GM19455 (cell line): ENCODE measurements around the gene TTC28.

ENCODE experiments used
- ATAC-seq: cut with Tn5 transposase; IDR thresholded peaks from one replicate; pipeline ENCODE4 v1.9.1; 2021; ENCODE audit not compliant: unreplicated experiment

The TTC28 gene

DNA sequence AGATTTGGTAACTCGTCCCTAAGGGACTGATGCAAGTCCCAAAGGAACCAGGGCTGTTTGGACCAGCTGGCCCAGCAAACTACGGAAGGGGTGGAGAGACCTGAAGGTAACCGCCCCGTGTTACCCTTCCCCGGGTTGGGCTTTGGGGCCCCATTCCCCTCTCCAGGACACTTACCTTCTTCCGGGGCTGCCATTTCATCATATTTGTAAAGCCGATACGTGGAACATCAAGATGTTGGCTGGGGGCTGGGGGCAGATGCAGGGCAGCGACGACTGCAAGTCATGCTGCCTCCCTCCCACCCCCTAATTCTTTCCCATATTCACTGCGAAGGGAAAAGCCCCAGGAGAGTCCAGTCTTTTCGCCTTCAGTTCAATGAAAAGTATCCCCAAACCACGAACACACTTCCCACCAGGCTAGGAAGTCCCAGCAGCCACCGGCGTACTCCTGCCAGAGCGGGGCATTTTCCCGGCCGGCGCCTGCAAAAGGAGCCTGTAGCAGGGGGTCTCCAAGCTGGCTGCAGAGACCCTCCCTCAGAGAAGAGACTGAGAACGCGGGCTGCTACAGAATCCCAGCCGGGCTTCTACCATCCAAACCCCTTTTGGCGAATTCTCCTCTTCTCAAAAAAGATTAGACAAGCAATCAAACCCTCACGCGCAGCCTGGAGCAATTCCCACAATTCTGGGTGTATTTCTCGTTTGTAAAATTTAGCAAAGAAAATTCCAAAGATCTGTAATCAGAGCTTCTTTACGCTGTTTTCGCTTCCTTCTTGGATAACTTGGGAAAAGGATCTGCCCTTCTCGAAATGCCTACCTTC is 236.7 kb downstream of the TTC28 start:
- ATAC-seq: no peak

DNA sequence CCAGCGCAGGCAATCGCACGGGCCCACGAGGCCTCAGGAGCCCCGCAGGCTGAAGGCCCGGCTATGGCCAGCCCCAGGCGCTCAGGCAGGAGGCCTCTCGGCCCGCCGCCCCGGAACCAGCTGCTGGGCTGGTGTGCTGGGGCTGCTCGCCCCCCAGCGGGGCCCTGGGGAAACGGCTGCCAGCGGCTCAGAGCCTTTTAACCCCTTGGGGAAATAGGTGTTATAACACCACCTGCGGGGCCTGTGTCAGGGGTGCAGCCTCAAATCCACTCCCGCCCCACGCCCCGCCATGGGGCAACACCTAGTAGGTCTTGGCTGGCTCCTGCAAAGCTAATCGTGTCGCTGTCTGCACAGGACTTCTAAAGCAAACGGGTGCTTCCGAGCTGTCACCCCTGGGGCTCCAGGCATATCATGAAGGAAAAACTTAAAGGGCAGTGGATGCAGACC is 237.4 kb downstream of the TTC28 start:
- no peak for ATAC-seq

DNA sequence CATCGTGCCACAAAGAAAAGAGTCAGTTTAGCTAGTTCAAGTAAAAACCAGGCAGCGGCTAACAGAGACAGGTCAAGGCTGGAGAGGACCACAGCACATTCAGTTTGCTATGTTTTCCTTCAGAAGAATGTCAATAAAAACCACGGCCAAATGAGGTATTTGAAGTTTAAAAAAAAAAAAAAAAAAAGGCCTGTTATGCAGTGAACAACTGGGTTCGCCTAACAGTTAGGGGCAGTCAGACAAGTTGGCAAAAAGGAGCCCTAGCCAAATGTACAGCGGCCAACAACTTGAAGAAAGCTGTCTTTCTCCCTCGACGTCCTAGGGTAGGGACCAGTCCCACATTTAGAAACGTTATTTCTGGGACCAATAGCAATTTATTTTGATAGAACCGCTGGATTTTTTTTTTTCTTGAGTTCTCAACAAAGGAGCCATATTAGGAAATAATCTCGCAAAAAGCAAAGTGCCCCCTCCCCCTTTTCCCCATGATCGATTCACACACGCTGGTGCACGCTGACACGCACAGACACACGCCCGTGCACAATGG is 237.8 kb downstream of the TTC28 start:
- no peak for ATAC-seq

DNA sequence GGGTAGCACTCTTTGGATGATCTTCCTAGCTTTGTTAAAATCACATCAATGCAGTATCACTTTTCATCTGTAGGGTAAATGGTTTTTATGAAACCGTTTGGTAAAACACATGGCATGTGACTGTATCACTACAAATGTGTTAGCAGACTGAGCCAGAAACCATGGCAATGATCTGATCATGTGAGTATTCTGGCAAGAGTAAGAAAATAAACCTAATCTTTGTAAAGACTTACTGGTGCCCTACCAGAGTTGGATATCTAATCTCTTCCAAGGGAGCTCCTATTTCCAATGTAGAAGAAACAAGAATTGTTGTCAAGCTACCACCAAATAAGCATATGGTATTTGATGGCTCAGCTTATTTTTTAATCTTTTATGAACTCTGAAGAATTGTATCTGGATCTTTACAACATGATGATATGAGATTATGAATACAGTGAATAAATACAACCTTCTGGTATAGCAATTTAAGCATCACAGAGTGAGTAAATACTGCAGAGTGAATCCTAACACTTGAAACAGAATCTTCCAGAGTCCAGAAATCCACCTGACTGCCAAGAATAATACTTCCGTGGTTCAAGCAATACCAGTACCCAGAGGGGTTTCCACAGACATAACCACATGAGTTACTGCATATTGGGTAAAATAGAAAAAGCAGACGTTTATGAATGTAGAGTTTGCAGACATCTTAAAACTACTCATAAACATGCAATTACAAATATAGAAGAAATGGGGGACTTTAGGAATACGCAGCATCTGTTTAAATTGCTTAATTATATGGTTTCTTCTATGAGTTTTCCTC is 238.8 kb downstream of the TTC28 start:
- ATAC-seq: no peak

DNA sequence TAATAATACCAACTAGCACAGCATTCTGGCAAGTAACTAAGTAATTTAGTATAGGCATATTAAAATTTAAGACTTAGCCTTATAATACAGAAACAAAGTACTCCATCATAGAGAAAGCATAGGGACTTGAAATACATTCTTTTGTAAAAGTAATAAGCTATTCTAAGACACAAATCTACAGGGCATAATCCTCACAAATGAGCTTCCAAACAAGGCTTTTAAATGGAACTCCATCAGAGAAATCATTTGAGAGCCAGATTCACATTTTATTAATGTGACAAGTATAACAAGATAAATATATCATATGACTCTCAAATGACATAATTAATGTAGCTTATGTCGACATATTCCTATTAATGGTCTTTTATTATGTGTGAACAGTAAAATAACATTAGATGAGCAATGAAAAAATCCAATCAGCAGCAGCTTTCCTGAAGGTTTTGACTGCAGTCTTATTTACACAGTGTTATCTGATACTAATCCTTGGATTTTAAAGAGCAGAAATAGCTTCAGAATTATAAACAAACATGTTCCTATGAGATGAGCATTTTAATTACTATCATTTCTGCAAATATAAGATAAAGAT is 241.4 kb downstream of the TTC28 start:
- no peak for ATAC-seq

DNA sequence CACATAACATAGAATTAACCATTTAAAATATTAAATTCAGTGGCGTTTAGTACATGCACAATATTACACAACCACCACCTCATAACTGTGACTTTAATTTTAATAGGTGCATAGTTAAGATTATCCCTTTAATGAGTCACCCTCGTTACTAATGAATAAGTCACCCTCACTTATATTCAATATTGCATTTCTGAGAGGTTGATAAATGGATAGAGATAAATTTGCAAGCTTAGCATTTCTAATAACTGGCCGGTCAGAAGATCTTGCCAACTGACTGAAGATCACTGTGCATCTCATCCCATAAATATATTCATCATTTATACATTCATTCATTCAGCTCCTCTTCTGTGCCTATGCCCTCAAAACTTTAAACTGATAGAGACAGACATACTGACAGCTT is 243.7 kb downstream of the TTC28 start:
- ATAC-seq: no peak

DNA sequence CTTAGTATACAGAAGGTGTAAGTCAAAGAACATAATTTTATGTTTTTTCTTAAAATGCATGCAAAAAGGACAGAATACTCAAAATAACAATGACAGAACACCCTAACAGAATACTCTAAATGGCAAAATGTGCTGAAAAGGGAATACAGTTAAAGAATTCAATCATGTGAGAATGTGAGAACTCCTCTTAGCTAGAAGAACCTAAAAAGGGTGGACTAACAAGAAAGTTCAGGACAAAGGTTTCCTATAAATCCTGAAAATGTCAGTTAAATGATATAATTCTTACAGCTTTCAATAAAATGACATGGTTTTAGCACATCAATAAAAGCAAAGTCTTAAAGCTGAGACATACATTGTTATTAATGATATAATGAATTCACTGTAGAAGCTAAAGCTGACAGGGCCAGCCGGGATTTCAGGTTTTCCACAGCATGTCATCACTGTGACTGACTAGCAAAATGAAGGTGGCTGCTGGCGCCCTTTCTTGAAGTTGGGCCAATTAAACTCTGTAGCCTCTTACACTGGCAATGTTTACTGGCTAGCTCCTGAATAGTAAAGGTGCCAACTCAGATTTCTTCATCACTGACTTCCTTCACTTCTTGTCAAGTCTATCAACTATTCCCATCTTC is 244.4 kb downstream of the TTC28 start:
- ATAC-seq: no peak

DNA sequence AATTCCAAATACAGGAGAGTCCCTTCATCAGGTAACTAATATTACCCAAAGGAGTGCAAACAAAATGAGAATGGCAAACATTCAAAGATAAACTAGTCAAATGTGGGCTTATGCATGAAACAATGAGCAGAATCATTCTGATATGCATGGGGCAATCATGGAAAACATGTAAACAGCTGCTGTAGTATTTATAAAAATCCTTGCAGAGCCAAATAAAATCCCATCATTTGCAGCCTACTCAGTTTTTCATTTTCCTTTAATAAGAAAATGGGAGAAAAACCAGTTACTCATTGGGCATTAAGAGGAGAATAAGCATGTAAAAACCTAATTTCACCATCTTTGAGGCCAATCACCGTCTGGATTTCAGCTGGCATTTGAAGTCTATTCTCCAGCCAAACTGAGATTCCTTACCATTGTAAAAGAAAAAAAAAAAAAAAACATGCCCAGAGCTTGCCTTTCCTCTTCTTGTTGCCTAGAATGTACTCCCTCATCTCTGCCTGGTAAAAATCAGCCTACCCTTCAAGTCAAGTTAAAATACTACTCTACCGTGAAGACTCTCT is 249.1 kb downstream of the TTC28 start:
- ATAC-seq: no peak

DNA sequence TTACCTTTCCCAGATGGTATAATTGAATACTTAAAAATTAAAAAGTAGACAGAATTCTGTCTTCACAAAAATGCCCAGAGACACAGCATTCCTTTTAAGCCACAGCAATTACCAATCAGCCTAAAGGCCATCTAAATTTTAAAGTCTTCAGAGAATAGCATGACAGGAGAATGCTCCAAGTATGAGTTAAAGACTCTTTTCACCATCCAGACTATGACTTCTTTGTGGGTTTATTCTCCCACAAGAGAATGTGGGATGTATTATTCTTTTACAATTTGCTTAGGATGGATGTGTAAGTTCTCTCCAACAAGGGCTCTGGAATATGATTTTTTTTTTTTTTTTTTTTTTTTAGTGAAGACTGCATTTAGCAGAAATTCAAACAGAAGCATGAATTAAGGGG is 249.9 kb downstream of the TTC28 start:
- ATAC-seq: no peak

DNA sequence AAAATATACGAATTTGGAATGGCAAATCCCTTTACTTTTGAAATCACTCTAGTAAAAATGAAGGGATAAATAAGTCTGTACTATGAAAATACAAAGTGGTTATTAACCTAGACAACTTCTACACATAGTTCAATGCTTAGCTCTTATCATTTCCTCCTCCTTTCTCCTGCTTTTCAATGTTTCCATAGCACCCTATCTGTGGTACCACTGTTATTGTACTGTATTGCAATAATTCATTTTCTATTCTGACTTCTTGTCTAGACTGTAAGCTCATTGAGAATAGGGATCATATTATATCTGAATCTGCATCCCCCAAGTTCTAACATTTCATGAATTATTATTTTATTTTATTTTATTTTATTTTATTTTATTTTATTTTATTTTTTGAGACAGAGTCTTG is 251.4 kb downstream of the TTC28 start:
- no peak for ATAC-seq

DNA sequence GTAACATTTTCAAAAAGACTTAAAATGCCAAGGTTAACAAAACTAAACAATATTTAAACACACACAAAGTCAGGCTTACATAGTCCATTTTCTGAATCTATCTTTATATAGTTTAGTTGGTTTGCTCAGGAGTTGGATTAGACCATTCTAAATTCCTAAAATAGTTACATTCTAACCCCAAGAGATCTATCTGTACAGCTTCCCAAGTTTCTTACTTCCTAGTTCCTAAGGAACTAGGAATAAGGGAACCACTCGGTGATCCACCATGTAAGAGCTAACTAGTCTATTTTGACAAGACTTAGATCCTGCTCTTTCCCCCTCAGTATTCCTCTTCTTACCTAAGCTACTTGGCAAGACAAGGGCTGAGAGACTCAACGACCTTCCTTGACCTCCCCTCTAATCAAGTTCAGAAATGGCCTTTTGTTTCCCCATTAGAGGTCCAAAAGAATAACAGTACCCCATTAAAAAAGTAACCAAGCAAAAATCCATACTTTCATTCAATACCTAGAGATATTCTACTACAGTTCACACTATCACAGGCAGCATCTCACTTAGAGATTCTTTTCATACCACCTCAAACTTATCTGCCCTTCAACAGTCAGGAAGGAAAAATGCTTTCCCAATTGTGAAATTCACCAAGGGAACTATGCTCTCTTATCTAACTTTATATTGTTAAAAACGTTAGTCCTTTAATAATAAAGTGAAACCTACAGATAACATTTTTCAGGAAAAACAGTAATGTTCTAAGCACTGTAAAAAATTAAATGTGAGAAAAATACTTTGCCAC is 253.1 kb downstream of the TTC28 start:
- ATAC-seq: no peak

DNA sequence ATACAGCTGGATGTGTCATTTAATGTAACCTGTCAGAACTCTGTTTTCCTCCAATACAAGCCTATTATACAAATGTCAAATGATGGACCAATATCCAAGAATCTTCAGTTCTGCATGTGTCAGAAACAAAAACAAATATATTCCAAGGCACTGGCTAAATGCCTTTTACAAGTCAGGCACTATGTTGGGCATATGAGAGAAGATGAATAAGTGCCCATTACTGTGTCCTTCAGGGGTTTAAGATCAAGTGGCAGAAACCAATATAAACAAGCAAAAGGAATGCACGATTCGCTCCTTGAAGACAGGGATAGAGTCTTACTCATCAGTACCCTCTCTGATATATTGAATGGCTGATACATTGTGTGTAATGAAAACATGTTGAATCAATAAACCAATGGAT is 254.4 kb downstream of the TTC28 start:
- ATAC-seq: no peak

DNA sequence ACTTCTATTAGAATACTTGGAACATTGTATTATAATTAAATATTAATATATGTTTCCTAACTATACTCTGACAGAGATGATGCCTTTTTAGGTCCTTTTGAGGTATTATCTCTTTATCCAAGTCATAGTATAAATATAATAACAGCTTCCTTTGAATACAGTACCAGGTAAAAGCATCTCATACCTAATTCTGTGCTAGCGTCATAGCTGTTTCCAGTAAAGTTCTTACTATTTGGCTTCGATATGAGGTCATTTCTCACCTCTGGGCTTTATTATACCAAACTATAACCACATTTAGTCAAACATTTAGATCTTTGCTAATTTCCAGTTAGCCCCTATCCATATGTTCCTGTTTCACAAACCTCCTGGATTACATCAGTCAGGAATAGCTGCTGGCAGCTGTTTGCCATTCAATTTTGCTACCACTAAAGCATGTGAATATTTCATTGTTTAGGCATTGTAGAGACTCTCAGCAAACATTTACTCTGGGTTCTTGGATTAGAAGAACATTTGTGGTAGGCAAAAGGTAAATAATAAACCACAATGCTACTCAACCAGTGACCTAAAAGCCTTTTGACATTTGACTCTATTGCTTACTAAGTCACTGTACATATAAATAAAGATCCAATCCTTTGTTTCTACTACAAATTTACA is 255.1 kb downstream of the TTC28 start:
- no peak for ATAC-seq

DNA sequence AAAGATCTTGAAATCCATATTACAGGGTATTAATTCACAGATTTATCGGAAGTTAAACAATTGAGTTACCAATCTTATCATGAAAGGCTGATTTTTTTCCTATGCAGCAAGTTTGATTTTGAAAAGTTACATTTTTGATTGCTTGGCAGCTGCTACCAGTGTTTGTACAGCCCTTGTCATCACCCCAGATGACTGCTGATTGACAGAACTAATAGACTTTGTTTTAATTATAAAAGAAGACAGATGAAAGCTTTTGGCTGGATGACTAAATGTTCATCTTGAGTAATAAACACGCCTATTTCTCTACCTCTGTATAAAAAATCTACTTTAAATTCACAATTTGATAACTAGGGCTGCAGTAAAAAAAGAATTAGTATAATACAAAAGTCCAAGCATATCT is 259.7 kb downstream of the TTC28 start:
- no peak for ATAC-seq

DNA sequence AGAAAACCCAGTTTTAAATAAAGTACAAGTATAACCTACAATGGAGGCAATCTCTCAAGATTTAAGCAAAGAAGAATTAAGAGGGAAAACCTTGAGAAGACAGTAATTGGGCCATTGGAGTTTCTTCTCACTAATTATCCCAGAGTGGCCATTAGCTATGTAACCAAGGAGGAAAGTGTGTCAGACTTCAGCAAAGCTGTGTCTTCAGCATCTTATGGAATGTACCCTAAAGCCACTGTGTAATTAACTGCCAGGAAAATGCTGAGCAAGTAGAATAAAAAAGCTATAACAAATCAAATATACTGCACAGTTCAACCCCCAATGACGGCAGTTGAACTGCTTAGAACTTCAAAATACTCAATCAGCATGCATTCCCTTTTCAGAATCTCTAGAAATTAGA is 261.6 kb downstream of the TTC28 start:
- no peak for ATAC-seq

DNA sequence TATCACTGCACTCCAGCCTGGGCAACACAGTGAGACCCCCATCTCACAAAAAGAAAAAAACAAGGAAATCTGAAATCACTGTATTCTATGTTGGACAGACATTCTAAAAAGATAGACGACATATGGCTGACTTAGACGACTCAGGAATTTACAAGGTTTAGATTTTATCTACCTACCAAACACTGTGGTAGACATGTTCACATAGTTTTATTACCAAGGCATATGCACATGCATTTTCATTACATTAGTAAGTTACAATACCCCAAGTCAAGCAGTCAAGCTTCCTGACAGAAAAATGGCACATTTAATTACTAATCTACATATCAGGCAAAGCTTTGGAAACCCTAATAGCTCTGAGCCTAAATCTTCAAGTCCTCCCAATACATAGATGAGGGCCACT is 262.2 kb downstream of the TTC28 start:
- no peak for ATAC-seq

DNA sequence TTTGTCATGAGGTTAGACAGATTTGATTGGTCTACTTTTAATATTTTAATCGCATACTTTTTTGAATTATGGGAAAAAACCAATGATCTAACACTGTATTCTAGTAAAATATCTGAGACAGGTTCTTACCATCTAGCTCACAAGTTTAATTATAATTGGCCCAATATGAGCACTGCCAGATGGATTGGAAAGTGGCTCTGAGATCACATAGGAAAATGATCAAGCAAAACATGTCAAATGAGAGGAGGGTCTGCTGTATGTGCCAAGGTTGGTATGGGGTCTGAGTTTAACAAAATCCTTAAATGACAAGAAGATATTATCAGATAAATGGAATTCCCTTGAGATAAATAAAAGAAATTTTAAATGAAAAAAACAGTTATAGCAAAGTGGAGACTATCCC is 264.7 kb downstream of the TTC28 start:
- ATAC-seq: no peak

DNA sequence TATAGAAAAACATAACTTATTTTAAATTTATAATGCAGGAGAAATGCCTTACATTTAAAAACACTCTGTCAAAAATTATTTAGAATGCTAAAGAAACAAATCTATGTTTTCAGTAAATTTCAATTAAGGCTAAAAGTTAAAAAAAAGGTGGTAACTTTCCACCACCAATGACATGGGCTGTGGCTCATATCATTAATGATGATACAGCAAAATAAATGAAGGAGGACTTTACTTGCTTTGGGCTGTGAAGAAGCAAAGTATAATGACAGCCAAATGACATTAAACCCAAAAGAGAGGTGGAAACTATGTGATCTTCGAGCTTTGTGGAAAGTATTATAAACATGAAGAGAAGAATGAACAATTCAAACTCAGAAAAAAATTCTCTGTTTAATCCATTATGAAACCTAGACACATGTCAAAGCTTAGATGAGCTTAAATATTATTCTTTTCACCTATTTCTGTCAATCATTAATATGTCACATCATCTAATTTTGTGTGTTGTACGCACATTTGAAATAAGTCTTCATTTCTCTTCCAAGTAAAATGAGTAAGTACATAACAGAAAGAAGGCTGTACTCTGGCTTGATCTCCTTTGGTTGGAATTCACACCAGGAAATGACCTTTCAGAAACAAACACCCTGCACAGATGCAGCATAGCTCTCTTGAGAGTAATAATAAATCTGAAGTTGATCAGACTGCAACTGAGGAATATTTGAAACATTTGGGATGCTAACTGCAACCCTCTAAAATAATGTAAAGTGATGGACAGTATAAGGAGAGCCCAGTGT is 265.8 kb downstream of the TTC28 start:
- ATAC-seq: no peak

DNA sequence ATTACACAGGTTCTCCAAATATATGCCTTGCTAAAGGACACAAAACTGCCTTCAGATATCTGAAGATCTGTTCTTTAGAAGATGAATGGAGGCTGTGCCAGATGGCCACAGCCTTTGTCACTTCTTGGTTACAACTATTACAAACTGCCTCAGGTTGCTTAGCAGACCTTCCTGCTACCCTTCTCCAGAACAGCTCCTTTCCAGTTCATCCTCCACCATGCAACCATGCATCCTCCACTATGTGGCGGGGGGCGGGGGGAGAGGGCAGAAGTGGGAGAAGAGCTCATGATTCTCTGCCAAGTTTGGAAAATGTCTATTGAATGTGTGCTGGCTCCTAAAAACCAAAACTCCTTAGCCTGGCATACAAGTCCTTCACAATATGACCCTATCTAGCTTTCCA is 267.5 kb downstream of the TTC28 start:
- no peak for ATAC-seq
